Gastrocnemius medialis (tissue), 4 donors: ENCODE measurements around the gene CELF3.

Experiments used
- CTCF ChIP-seq, 5 experiments: fragments of 450-650 bp in 3 of 5; fragments of 200-600 bp in 2 of 5; sonication (generic) in 2 of 5; IDR thresholded peaks in 4 of 5; conservative IDR thresholded peaks in 1 of 5; 1 replicate in 4 of 5; 2 replicates in 1 of 5; pipeline ENCODE4 v1.5.1; 2016 to 2019; ENCODE audit warnings: antibody characterized with exemption in 5 of 5, mild to moderate bottlenecking in 3 of 5, moderate library complexity in 3 of 5
- POLR2A ChIP-seq, 2 donors: fragments of 450-650 bp; IDR thresholded peaks; one replicate each; pipeline ENCODE4 v1.6.1; 2017; ENCODE audit warnings: antibody characterized with exemption in 2 of 2, mild to moderate bottlenecking in 2 of 2, moderate library complexity in 2 of 2

GRCh38 chr1:151653397-151653796 lies 63.2 kb downstream of the CELF3 start:
- TF ChIP-seq POLR2A (IDR thresholded peaks at IDR 0.05) = no peak
- TF ChIP-seq CTCF (IDR thresholded peaks at IDR 0.05 in 4 of 5, conservative IDR thresholded peaks at IDR 0.05 in 1 of 5) = no peak
